ENCODE measurements around the gene ASS1. TPM values are rescaled to one million over a fixed set of nuclear protein-coding genes. Genes with fewer than 3 reads are reported as not detected.

Gene ASS1
- polyA plus RNA-seq, 3 donors: 329 to 346 (median 337) TPM

Other genes starting within 250 kb of the ASS1 start
- 1 to 10 TPM; 1.2 to 1.8 (median 1.6) TPM for gene HMCN2, start 179.2 kb upstream of the ASS1 start, polyA plus RNA-seq (ENCODE audit: insufficient read length in 3 of 3)
- gene FUBP3, start 134.6 kb downstream of the ASS1 start, polyA plus RNA-seq (ENCODE audit: insufficient read length in 3 of 3): 10 to 100 TPM; 78.7 to 83.7 (median 81.9) TPM
- gene PRDM12, start 219.6 kb downstream of the ASS1 start, polyA plus RNA-seq (ENCODE audit: insufficient read length in 3 of 3): not detected
- 10 to 100 TPM; 40.0 to 53.9 (median 44.0) TPM for gene EXOSC2, start 248.8 kb downstream of the ASS1 start, polyA plus RNA-seq (ENCODE audit: insufficient read length in 3 of 3)

Data from renal pelvis (tissue), 3 donors.